AG04450 (cell line): ENCODE measurements around the gene PTH2. TPM values are rescaled to one million over a fixed set of nuclear protein-coding genes. Genes with fewer than 3 reads are reported as not detected.

ENCODE experiments used
- CTCF ChIA-PET: fragments of 300-600, 350-600 bp; formaldehyde crosslinking; extraction: SDS; loops from one replicate; lab custom pipeline; 2022; ENCODE audit warnings: antibody characterized with exemption, inconsistent platforms; lab: Charles Lee
- POLR2A ChIA-PET: fragments of 350-600 bp; formaldehyde crosslinking; extraction: SDS; loops from one replicate; lab custom pipeline; 2021; ENCODE audit warnings: antibody characterized with exemption, inconsistent platforms; lab: Yijun Ruan, JAX
- DNase-seq: peaks from one replicate; pipeline ENCODE4 v3.0.0-alpha.2; 2011; ENCODE audit warnings: low read depth, low spot score
- H3K27ac ChIP-seq: one replicate; pipeline ENCODE4 v1.5.1; 2012; ENCODE audit warnings: low read depth, low read length, control low read depth
- H3K27me3 ChIP-seq: one replicate; pipeline ENCODE4 v1.6.0; 2012; ENCODE audit warnings: low read length; ENCODE audit not compliant: control insufficient read depth, insufficient read depth
- H3K4me3 ChIP-seq: 2 replicates; pipeline ENCODE4 v1.5.1; 2011; ENCODE audit warnings: mild to moderate bottlenecking, low read depth, low read length, control low read depth
- H3K9me3 ChIP-seq: 2 replicates; pipeline ENCODE4 v1.5.1; 2012; ENCODE audit warnings: low read length; ENCODE audit not compliant: control insufficient read depth, insufficient read depth
- CTCF ChIP-seq: IDR thresholded peaks from 2 replicates; pipeline ENCODE4 v1.5.1; 2011; ENCODE audit warnings: low read depth, low read length, control low read depth, inconsistent platforms
- polyA plus RNA-seq: library from polyadenylated mRNA; depleted of rRNA; stranded (reverse); fragments of >200 nt; gene quantifications from 2 replicates; pipeline ENCODE4 v1.2.3, GENCODE V29; 2011

PTH2 gene
- polyA plus RNA-seq, 1 experiment = not detected

DNA sequence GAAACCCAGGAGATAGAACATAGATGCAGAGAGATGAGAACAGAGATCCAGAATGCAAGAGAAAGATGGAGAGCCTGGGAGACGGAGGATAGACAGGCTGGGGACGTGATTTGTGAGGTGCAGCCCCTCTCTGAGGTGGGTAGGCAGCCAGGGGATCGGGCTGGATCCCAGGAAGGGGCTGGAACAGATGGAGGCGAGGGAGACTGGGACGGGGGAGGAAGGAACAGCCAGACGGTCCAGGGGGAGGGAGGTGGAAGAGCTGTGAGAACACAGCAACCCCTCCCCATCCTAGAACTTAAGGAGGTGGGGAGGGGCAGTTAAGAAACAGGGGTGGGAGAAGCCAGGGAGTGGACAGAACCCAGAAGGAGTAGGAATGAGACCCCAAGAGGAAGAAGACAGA, 15.0 kb upstream of the PTH2 start:
- no peak overlapping the region for H3K4me3 ChIP-seq
- no peak for TF ChIP-seq CTCF
- DNase-seq = no peak
- H3K9me3 ChIP-seq = peaks cover 9% of the 10 kb centered on the region; the same call in 1 of the 2 replicates
- POLR2A ChIA-PET = no interaction called here
- H3K27me3 ChIP-seq = peaks cover 87% of the 10 kb centered on the region
- H3K27ac ChIP-seq = no peak overlapping the region
- CTCF ChIA-PET = no interaction called here

GRCh38 chr19:49437231-49437630, 14.0 kb upstream of the PTH2 start:
- ChIA-PET POLR2A (no interaction called here), CTCF (no interaction called here)
- DNase-seq = no peak
- no peak for TF ChIP-seq CTCF
- peaks cover 14% of the 10 kb centered on the region; the same call in 1 of the 2 replicates for H3K9me3 ChIP-seq
- H3K27me3 ChIP-seq = peaks cover 94% of the 10 kb centered on the region
- no peak overlapping the region for H3K4me3 ChIP-seq
- H3K27ac ChIP-seq = no peak overlapping the region

GRCh38 chr19:49436381-49437017, 13.3 kb upstream of the PTH2 start:
- CTCF ChIA-PET = no interaction called here
- POLR2A ChIA-PET = interaction anchor here (0.6 kb wide), 1 partner anchor 294 kb away, joined by 7 read pairs; no protein-coding TSS in a partner anchor
- no peak for DNase-seq
- H3K27me3 ChIP-seq = peaks cover 93% of the 10 kb centered on the region
- peaks cover 21% of the 10 kb centered on the region; the same call in 1 of the 2 replicates for H3K9me3 ChIP-seq
- H3K27ac ChIP-seq = no peak overlapping the region
- no peak overlapping the region for H3K4me3 ChIP-seq
- no peak for TF ChIP-seq CTCF

GRCh38 chr19:49435670-49436069, 12.4 kb upstream of the PTH2 start:
- ChIA-PET CTCF (no interaction called here), POLR2A (no interaction called here)
- no peak overlapping the region for H3K27ac ChIP-seq
- DNase-seq = no peak
- H3K4me3 ChIP-seq = no peak overlapping the region
- peaks cover 95% of the 10 kb centered on the region for H3K27me3 ChIP-seq
- no peak for TF ChIP-seq CTCF
- peaks cover 27% of the 10 kb centered on the region; the same call in 1 of the 2 replicates for H3K9me3 ChIP-seq

- TF ChIP-seq CTCF = no peak
- no peak overlapping the region for H3K4me3 ChIP-seq
- peaks cover 27% of the 10 kb centered on the region; the same call in 1 of the 2 replicates for H3K9me3 ChIP-seq
- CTCF ChIA-PET = no interaction called here
- POLR2A ChIA-PET = no interaction called here
- H3K27me3 ChIP-seq = peaks cover 95% of the 10 kb centered on the region
- no peak for DNase-seq
- no peak overlapping the region for H3K27ac ChIP-seq
These were observed 11.8 kb upstream of the PTH2 start for GRCh38 chr19:49434907-49435583.
